Stimulated activated CD4-positive, alpha-beta T cell treated with anti-CD3 and anti-CD28 coated beads, TNF-alpha, amount 100 ng/mL, for 1 hour (primary cell): ENCODE measurements around the gene TMEM109.

Experiments used
- DNase-seq, 3 donors: peaks; one replicate each; pipeline ENCODE4 v3.0.0-alpha.2; 2020; ENCODE audit warnings: low read depth in 3 of 3, low spot score in 1 of 3

Gene TMEM109

GRCh38 chr11:60924906-60925853 is 11.2 kb downstream of the TMEM109 start:
- DNase-seq, result no peak

GRCh38 chr11:60925868-60926267 is 11.9 kb downstream of the TMEM109 start:
- DNase-seq, result no peak

- DNase-seq, result no peak
Measured at GRCh38 chr11:60926500-60926899, 12.5 kb downstream of the TMEM109 start.

- DNase-seq, result no peak
Measured at GRCh38 chr11:60927061-60927592, 13.2 kb downstream of the TMEM109 start.

GRCh38 chr11:60927600-60927999 is 13.6 kb downstream of the TMEM109 start:
- DNase-seq, result no peak

GRCh38 chr11:60928563-60929001 is 14.6 kb downstream of the TMEM109 start:
- no peak for DNase-seq

GRCh38 chr11:60929764-60930163 is 15.8 kb downstream of the TMEM109 start:
- DNase-seq, result no peak

GRCh38 chr11:60930394-60930793 is 16.4 kb downstream of the TMEM109 start:
- DNase-seq, result no peak

- no peak for DNase-seq
Measured at GRCh38 chr11:60931917-60932316, 18.0 kb downstream of the TMEM109 start.

GRCh38 chr11:60932605-60933356 is 18.8 kb downstream of the TMEM109 start:
- DNase-seq, result no peak

- no peak for DNase-seq
Measured at GRCh38 chr11:60933416-60934123, 19.6 kb downstream of the TMEM109 start.

GRCh38 chr11:60934124-60934789 is 20.3 kb downstream of the TMEM109 start:
- DNase-seq, result no peak

GRCh38 chr11:60934790-60935605 is 21.0 kb downstream of the TMEM109 start:
- no peak for DNase-seq

- no peak for DNase-seq
Measured at GRCh38 chr11:60935676-60936442, 21.9 kb downstream of the TMEM109 start.

- no peak for DNase-seq
Measured at GRCh38 chr11:60936467-60937143, 22.6 kb downstream of the TMEM109 start.

- no peak for DNase-seq
Measured at GRCh38 chr11:60937144-60937527, 23.2 kb downstream of the TMEM109 start.

GRCh38 chr11:60937811-60938210 is 23.9 kb downstream of the TMEM109 start:
- DNase-seq, result no peak

- no peak for DNase-seq
Measured at GRCh38 chr11:60938500-60938899, 24.5 kb downstream of the TMEM109 start.
